H1 (cell line): ENCODE measurements around the gene CARD14. TPM values are rescaled to one million over a fixed set of nuclear protein-coding genes. Genes with fewer than 3 reads are reported as not detected.

Experiments
- CTCF ChIA-PET: fragments of 300-600 bp; sonication (Branson Sonifier 250); formaldehyde crosslinking; loops from one replicate; lab custom pipeline; 2021; ENCODE audit not compliant: partially characterized antibody; lab: Charles Lee
- POLR2A ChIA-PET: fragments of 300-600 bp; sonication (Branson Sonifier 250); formaldehyde crosslinking; loops from one replicate; lab custom pipeline; 2021; ENCODE audit warnings: inconsistent platforms; ENCODE audit not compliant: partially characterized antibody; lab: Charles Lee
- DNase-seq, 2 experiments: peaks; one replicate each; pipeline versions ENCODE4 v3.0.0 to v3.0.0-alpha.2; 2010 to 2022; ENCODE audit warnings: low spot score in 2 of 2, low read depth in 1 of 2, mixed read lengths in 1 of 2
- FAIRE-seq: peaks from 2 replicates; lab custom pipeline; 2011; peaks lifted over from hg19 to GRCh38; lab: Jason Lieb, UNC
- H2AFZ ChIP-seq: 2 replicates; pipeline ENCODE4 v1.8.1; 2012; ENCODE audit warnings: low read length, inconsistent platforms
- H2AK5ac ChIP-seq: 2 replicates; pipeline ENCODE4 v1.6.1; 2013; ENCODE audit warnings: low read depth, low read length
- H2BK120ac ChIP-seq: replicated peaks from 2 replicates; pipeline ENCODE3; 2013; ENCODE audit warnings: low read depth, low read length, inconsistent platforms
- H2BK12ac ChIP-seq: 2 replicates; pipeline ENCODE4 v1.6.1; 2013; ENCODE audit warnings: low read depth, low read length
- H2BK15ac ChIP-seq: 2 replicates; pipeline ENCODE4 v1.6.1; 2013; ENCODE audit warnings: low read length
- H2BK20ac ChIP-seq: 2 replicates; pipeline ENCODE4 v1.6.1; 2013; ENCODE audit warnings: low read length
- H2BK5ac ChIP-seq: 2 replicates; pipeline ENCODE4 v1.6.1; 2013; ENCODE audit warnings: low read depth, low read length
- H3K14ac ChIP-seq: 2 replicates; pipeline ENCODE4 v1.6.1; 2013; ENCODE audit warnings: inconsistent platforms; ENCODE audit not compliant: insufficient read length
- H3K18ac ChIP-seq: 2 replicates; pipeline ENCODE4 v1.6.1; 2013; ENCODE audit warnings: low read length; ENCODE audit errors: extremely low read depth
- H3K23ac ChIP-seq: 2 replicates; pipeline ENCODE4 v1.6.1; 2013; ENCODE audit warnings: inconsistent platforms; ENCODE audit not compliant: insufficient read length
- H3K23me2 ChIP-seq: 2 replicates; pipeline ENCODE4 v1.6.1; 2013; ENCODE audit warnings: low read depth, low read length
- H3K27ac ChIP-seq: 2 replicates; pipeline ENCODE4 v1.6.1; 2011; ENCODE audit warnings: low read depth, low read length, inconsistent platforms
- H3K27me3 ChIP-seq, 4 experiments: replicated peaks in 1 of 4; 1 replicate in 1 of 4; 2 replicates in 3 of 4; pipeline versions ENCODE4 v1.6.1 to v1.8.1; 2011 to 2013; ENCODE audit warnings: low read length in 3 of 4, mild to moderate bottlenecking in 3 of 4, inconsistent platforms in 2 of 4, mixed read lengths in 2 of 4, moderate library complexity in 1 of 4; ENCODE audit not compliant: control insufficient read depth in 3 of 4, insufficient read depth in 3 of 4; ENCODE audit errors: extremely low read depth in 1 of 4
- H3K36me3 ChIP-seq, 4 experiments: 2 replicates each; pipeline versions ENCODE4 v1.6.1 to v1.8.1; 2011 to 2013; ENCODE audit warnings: mild to moderate bottlenecking in 4 of 4, low read length in 3 of 4, moderate library complexity in 2 of 4, control low read depth in 1 of 4, inconsistent platforms in 1 of 4; ENCODE audit not compliant: insufficient read depth in 4 of 4, control insufficient read depth in 2 of 4
- H3K4ac ChIP-seq: replicated peaks from 2 replicates; pipeline ENCODE3; 2013; ENCODE audit warnings: low read length, low read depth, mixed read lengths, inconsistent platforms; ENCODE audit not compliant: insufficient read length
- H3K4me1 ChIP-seq, 4 experiments: replicated peaks in 1 of 4; 1 replicate in 1 of 4; 2 replicates in 3 of 4; pipeline versions ENCODE4 v1.6.1 to v1.8.1; 2011 to 2013; ENCODE audit warnings: low read length in 3 of 4, inconsistent platforms in 2 of 4, mixed read lengths in 1 of 4; ENCODE audit not compliant: insufficient read depth in 4 of 4, control insufficient read depth in 3 of 4
- H3K4me2 ChIP-seq, 2 experiments: 2 replicates each; pipeline versions ENCODE4 v1.6.1 to v1.8.1; 2011 to 2013; ENCODE audit warnings: low read depth in 2 of 2, low read length in 2 of 2, control low read depth in 1 of 2, inconsistent platforms in 1 of 2, mild to moderate bottlenecking in 1 of 2; ENCODE audit not compliant: insufficient read depth in 1 of 2
- H3K4me3 ChIP-seq, 4 experiments: fragments of 200-600, 300-600 bp in 1 of 4; sonication (generic), shearing (Covaris generic), sonication (Bioruptor Twin) in 1 of 4; 2 replicates each; pipeline versions ENCODE4 v1.5.1 to v1.8.1; 2011 to 2016; ENCODE audit warnings: low read length in 4 of 4, low read depth in 3 of 4, control low read depth in 2 of 4, inconsistent platforms in 2 of 4, mild to moderate bottlenecking in 2 of 4, mixed read lengths in 1 of 4, moderate library complexity in 1 of 4; ENCODE audit not compliant: insufficient read depth in 2 of 4; ENCODE audit errors: extremely low read depth in 1 of 4
- H3K56ac ChIP-seq: replicated peaks from 2 replicates; pipeline ENCODE3; 2013; ENCODE audit warnings: low read depth, mild to moderate bottlenecking, mixed read lengths, low read length, inconsistent platforms; ENCODE audit not compliant: insufficient read length
- H3K79me1 ChIP-seq: 2 replicates; pipeline ENCODE4 v1.6.1; 2013; ENCODE audit warnings: low read depth, low read length, control low read depth
- H3K79me2 ChIP-seq, 2 experiments: 2 replicates each; pipeline versions ENCODE4 v1.6.1 to v1.8.1; 2012 to 2013; ENCODE audit warnings: low read length in 2 of 2, mild to moderate bottlenecking in 2 of 2, inconsistent platforms in 1 of 2; ENCODE audit not compliant: insufficient read depth in 2 of 2, control insufficient read depth in 1 of 2
- H3K9ac ChIP-seq, 4 experiments: replicated peaks in 1 of 4; 1 replicate in 1 of 4; 2 replicates in 3 of 4; pipeline versions ENCODE4 v1.6.1 to v1.8.1; 2011 to 2013; ENCODE audit warnings: low read depth in 3 of 4, low read length in 3 of 4, control low read depth in 2 of 4, mild to moderate bottlenecking in 2 of 4, moderate library complexity in 2 of 4, inconsistent platforms in 1 of 4; ENCODE audit errors: extremely low read depth in 1 of 4
- H3K9me3 ChIP-seq, 2 experiments: 2 replicates each; pipeline versions ENCODE4 v1.6.1 to v1.8.1; 2012 to 2013; ENCODE audit warnings: mild to moderate bottlenecking in 2 of 2, moderate library complexity in 2 of 2, control low read depth in 1 of 2, inconsistent platforms in 1 of 2, low read depth in 1 of 2, low read length in 1 of 2, mixed read lengths in 1 of 2; ENCODE audit not compliant: insufficient read depth in 2 of 2
- H4K20me1 ChIP-seq, 2 experiments: replicated peaks in 1 of 2; 2 replicates each; pipeline versions ENCODE3 to v1.8.1; 2011 to 2013; ENCODE audit warnings: inconsistent platforms in 2 of 2, low read length in 2 of 2, mild to moderate bottlenecking in 1 of 2; ENCODE audit not compliant: insufficient read depth in 2 of 2, control insufficient read depth in 1 of 2
- H4K5ac ChIP-seq: 2 replicates; pipeline ENCODE4 v1.6.1; 2013; ENCODE audit warnings: low read length, low read depth, mixed read lengths, inconsistent platforms; ENCODE audit not compliant: insufficient read length
- H4K8ac ChIP-seq: 2 replicates; pipeline ENCODE4 v1.8.0; 2013; ENCODE audit warnings: mild to moderate bottlenecking, moderate library complexity, low read length, inconsistent platforms; ENCODE audit not compliant: insufficient read depth; ENCODE audit errors: extremely low read depth
- H4K91ac ChIP-seq: replicated peaks from 2 replicates; pipeline ENCODE3; 2013; ENCODE audit warnings: low read length, mixed read lengths, inconsistent platforms; ENCODE audit not compliant: insufficient read length
- BACH1 ChIP-seq: IDR thresholded peaks from 2 replicates; pipeline ENCODE4 v1.6.1; 2012; ENCODE audit warnings: low read length, improper control_type of control experiment
- BCL11A ChIP-seq, 2 experiments: IDR thresholded peaks; one replicate each; pipeline ENCODE4 v1.6.1; 2011; ENCODE audit warnings: low read depth in 2 of 2, low read length in 2 of 2, mild to moderate bottlenecking in 2 of 2
- BRCA1 ChIP-seq: IDR thresholded peaks from 2 replicates; pipeline ENCODE4 v1.6.1; 2012; ENCODE audit warnings: low read depth, low read length, improper control_type of control experiment
- MAX ChIP-seq: IDR thresholded peaks from 2 replicates; pipeline ENCODE4 v1.6.1; 2012; ENCODE audit warnings: inconsistent platforms
- POU5F1 ChIP-seq: IDR thresholded peaks from 2 replicates; pipeline ENCODE4 v1.6.1; 2011; ENCODE audit warnings: low read depth, mild to moderate bottlenecking, low read length, moderate library complexity
- SP2 ChIP-seq: IDR thresholded peaks from 2 replicates; pipeline ENCODE4 v1.6.1; 2012; ENCODE audit warnings: mild to moderate bottlenecking, low read length, inconsistent platforms
- TAF1 ChIP-seq: IDR thresholded peaks from 2 replicates; pipeline ENCODE4 v1.6.1; 2011; ENCODE audit warnings: mild to moderate bottlenecking, low read depth, low read length
- TAF7 ChIP-seq: optimal IDR thresholded peaks from 2 replicates; pipeline ENCODE3; 2011; ENCODE audit warnings: low read depth, mild to moderate bottlenecking, inconsistent platforms, low read length, moderate library complexity, borderline replicate concordance
- TBP ChIP-seq: IDR thresholded peaks from 2 replicates; pipeline ENCODE4 v1.6.1; 2011; ENCODE audit warnings: low read depth, low read length, improper control_type of control experiment
- WGBS, 2 experiments: shearing (Covaris generic) in 1 of 2; methylation state at CpG; one replicate each; pipeline versions ENCODE4 v1.1.6 to v1.1.7; 2013 to 2015; ENCODE audit warnings: low lambda C conversion rate in 2 of 2, mixed read lengths in 2 of 2, inconsistent platforms in 1 of 2, low coverage in 1 of 2, missing lambda C conversion rate in 1 of 2; ENCODE audit not compliant: insufficient replicate concordance in 2 of 2, insufficient coverage in 1 of 2, insufficient read length in 1 of 2; ENCODE audit errors: extremely low coverage in 1 of 2, missing lambda C conversion rate in 1 of 2; 5-methylcytosine and 5-hydroxymethylcytosine counted together
- polyA plus RNA-seq, 7 experiments: library from polyadenylated mRNA; depleted of rRNA in 3 of 7; stranded (reverse) in 5 of 7; unstranded in 2 of 7; fragments of >200 nt in 5 of 7; fragments of 200-250 nt in 2 of 7; gene quantifications; 1 replicate in 5 of 7; 2 replicates in 1 of 7; 4 replicates in 1 of 7; pipeline versions ENCODE4 v1.2.1 to v1.2.3, GENCODE V29; 2011 to 2013; ENCODE audit warnings: missing spikeins in 2 of 7, mixed read lengths in 2 of 7
- total RNA-seq: library from RNA; stranded (reverse); fragmentation: NEBNext Ultra II Directional; extraction: Animal tissue kit (Norgen Biotek cat#: 25700); gene quantifications from 2 replicates; pipeline ENCODE4 v1.2.1, GENCODE V29; 2021
- TF ChIP-seq, protein P1 (sequence below): IDR thresholded peaks from 2 replicates; pipeline ENCODE4 v1.6.1; 2012; ENCODE audit warnings: inconsistent platforms

Gene CARD14
- total and polyA plus RNA-seq, 2 of the 8 experiments (the other 6 are each of a cell fraction or from before 2014, with no cell fraction given): 0.08 TPM; not detected in 1

DNA sequence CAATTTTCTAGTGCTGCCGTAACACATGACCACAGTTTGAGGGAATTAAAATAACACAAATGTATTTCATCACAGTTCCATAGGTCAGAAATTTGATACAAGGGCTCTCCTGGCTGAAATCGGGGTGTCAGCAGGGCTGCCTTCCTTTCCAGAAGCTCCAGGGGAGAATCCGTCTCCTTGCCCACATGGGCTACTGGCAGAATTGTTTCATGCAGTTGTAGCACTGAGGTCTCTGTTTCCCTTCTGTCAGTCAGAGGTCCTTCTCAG lies 43.4 kb upstream of the CARD14 start:
- no peak overlapping the region for H3K9ac ChIP-seq
- H2BK120ac ChIP-seq: no peak overlapping the region
- no peaks in the 10 kb centered on the region for H3K79me1 ChIP-seq
- H2AFZ ChIP-seq: no peak overlapping the region
- no peak overlapping the region for H3K56ac ChIP-seq
- CTCF ChIA-PET: interaction anchor here (0.8 to 4.4 kb wide), 5 partner anchors 7 to 121 kb away, joined by 3 to 43 read pairs (median 4); partner anchors contain the start of gene GAA
- POLR2A ChIA-PET: interaction anchor here (1.2 to 10.0 kb wide), 2 partner anchors 15 to 25 kb away, joined by 4 to 103 read pairs; partner anchors contain the start of gene GAA
- no peak overlapping the region for H3K18ac ChIP-seq
- no peak overlapping the region for H3K23ac ChIP-seq
- TF ChIP-seq MAX (no peak), TBP (no peak), TAF7 (no peak), SP2 (no peak), BACH1 (no peak), POU5F1 (no peak), BRCA1 (no peak), BCL11A (IDR thresholded peaks at IDR 0.05; ENCODE audit: low read depth in 2 of 2, low read length in 2 of 2) (no peak), TAF1 (no peak)
- TF ChIP-seq, protein P1, sequence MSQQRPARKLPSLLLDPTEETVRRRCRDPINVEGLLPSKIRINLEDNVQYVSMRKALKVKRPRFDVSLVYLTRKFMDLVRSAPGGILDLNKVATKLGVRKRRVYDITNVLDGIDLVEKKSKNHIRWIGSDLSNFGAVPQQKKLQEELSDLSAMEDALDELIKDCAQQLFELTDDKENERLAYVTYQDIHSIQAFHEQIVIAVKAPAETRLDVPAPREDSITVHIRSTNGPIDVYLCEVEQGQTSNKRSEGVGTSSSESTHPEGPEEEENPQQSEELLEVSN: no peak
- H3K9me3 ChIP-seq: no peaks in the 10 kb centered on the region
- no peaks in the 10 kb centered on the region for H3K36me3 ChIP-seq
- no peaks in the 10 kb centered on the region for H3K27me3 ChIP-seq
- H4K91ac ChIP-seq: no peak overlapping the region
- H3K14ac ChIP-seq: no peak overlapping the region
- H2BK15ac ChIP-seq: no peak overlapping the region
- H3K23me2 ChIP-seq: no peaks in the 10 kb centered on the region; the same call in 1 of the 2 replicates
- no peak overlapping the region for H4K5ac ChIP-seq
- H4K20me1 ChIP-seq: no peaks in the 10 kb centered on the region
- DNase-seq (no peak), FAIRE-seq (no peak)
- H4K8ac ChIP-seq: no peak overlapping the region
- no peak overlapping the region; the same call in 1 of the 2 replicates for H2BK20ac ChIP-seq
- no peaks in the 10 kb centered on the region for H3K79me2 ChIP-seq
- no peak overlapping the region for H2BK5ac ChIP-seq
- no peak overlapping the region for H3K27ac ChIP-seq
- no peak overlapping the region for H3K4me3 ChIP-seq
- no peak overlapping the region for H2BK12ac ChIP-seq
- WGBS, 2 experiments: 90% methylated on average over 3 of the region's 3 CpGs; no CpG with 5 or more reads in 1 of the 2 experiments
- no peak overlapping the region for H2AK5ac ChIP-seq
- peaks cover 3 to 18% (median 12%) of the 10 kb centered on the region in 4 experiments for H3K4me1 ChIP-seq
- no peak overlapping the region for H3K4ac ChIP-seq
- no peak overlapping the region for H3K4me2 ChIP-seq
